Umbilical cord (tissue), 2 donors: ENCODE measurements around the gene GBP6. TPM values are rescaled to one million over a fixed set of nuclear protein-coding genes. Genes with fewer than 3 reads are reported as not detected.
"Not testable (repeated sequence)": the region's sequence is repeated elsewhere in the genome, so short reads cannot be mapped to it uniquely, and the experiment has no call there.

ENCODE experiments used
- DNase-seq: peaks from one replicate; pipeline ENCODE4 v3.0.0-alpha.2; 2015; ENCODE audit warnings: low spot score
- total RNA-seq: library from RNA; depleted of rRNA; stranded (reverse); fragments of >200 nt; gene quantifications from one replicate; pipeline ENCODE4 v1.2.3, GENCODE V29; 2014; ENCODE audit warnings: low replicate concordance; ENCODE audit not compliant: insufficient read depth

GBP6 gene
- total RNA-seq, 1 donor from 2014 or later = 0.48 TPM

DNA sequence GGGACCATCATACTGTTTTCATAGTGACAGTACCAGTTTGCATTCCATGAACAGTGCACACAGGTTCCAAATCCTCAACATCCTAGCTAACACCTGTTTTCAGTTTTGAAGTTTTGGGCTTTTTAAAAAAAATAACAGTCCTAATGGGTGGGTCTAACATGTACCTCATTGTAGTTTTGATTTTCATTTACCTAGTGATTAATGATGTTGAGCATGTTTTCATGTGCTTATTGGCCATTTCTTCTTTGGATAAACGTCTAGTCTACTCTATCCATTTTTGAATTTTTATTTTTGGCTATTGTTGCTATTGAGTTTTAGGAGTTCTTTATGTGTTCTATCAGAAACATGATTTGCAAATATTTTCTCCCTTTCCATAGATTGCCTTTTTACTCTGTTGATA lies 3.4 kb downstream of the GBP6 start:
- DNase-seq = no peak

- no peak for DNase-seq
Observed at GRCh38 chr1:89369331-89369730, 5.5 kb downstream of the GBP6 start.

GRCh38 chr1:89373810-89374209 lies 10.0 kb downstream of the GBP6 start:
- not testable (repeated sequence) for DNase-seq

DNA sequence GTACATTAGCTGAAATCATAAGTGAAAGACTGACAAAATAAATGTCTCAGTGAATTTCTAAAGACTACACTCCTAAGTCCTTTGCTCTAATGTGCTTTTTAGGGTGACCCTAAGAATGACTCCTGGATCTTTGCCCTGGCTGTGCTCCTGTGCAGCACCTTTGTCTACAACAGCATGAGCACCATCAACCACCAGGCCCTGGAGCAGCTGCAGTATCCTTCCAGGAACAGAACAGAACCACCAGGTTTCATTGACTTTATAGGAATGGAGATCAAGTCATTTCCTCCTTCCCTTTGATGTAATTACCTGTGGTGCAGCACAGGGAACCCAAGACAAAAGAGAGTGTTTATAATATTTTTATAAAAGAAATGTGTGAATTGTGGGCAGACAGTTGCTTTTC lies 14.1 kb downstream of the GBP6 start:
- DNase-seq = no peak

DNA sequence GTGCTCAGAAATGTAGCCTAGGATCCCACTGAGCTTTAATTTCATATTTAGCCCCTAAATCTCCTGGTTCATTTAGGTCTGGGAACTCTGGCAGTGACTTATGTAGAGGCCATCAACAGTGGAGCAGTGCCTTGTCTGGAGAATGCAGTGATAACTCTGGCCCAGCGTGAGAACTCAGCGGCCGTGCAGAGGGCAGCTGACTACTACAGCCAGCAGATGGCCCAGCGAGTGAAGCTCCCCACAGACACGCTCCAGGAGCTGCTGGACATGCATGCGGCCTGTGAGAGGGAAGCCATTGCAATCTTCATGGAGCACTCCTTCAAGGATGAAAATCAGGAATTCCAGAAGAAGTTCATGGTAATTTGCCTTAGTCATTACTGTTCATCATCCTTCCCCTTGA lies 17.8 kb downstream of the GBP6 start:
- DNase-seq = no peak

DNA sequence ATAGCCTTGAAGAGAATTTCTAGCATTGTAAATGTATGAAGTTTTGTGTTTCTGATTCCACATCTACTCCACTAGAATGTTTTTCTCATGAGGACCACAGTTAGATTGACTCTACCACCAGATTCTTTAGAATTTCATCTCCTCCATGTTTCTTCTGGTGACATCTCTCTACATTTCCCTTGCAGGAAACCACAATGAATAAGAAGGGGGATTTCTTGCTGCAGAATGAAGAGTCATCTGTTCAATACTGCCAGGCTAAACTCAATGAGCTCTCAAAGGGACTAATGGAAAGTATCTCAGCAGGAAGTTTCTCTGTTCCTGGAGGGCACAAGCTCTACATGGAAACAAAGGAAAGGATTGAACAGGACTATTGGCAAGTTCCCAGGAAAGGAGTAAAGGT lies 18.6 kb downstream of the GBP6 start:
- no peak for DNase-seq

- no peak for DNase-seq
Observed at GRCh38 chr1:89383185-89383584, 19.3 kb downstream of the GBP6 start.

DNA sequence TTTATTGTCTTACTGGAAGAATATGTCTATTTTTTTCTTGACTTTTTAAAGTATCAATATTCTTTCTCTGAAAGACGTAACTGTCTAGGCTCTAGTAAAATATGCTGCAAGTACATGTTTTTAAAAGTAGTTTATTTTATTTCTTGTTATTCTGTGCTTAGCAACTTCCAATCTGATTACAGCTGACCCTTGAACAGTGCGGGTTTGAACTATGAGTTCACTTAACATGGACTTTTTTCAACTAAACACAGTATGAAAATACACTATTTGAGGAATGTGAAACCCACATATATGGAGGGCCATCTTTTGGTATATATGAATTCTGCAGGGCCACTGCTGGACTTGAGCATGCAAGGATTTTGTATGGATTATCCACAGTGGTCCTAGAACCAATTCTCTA lies 26.8 kb downstream of the GBP6 start:
- DNase-seq = no peak

DNA sequence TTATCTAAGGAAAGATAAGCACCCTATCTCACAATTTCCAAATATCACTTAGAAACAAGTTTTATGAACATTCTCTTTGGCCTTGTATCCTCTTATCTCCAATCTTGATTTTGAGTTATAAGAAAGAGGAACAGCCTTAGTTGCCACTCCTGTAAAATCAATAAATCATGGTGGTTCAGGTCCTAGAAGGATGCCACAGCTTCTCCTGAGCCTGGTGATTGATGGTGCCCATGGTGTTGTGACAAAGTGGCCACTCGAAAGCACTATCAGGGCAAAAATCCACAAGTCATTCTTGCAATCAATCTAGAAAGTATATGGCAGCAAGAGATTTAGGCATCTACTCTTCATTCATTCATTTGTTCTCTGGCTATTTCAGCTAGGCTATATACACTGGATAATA lies 27.8 kb downstream of the GBP6 start:
- no peak for DNase-seq

- no peak for DNase-seq
Observed at GRCh38 chr1:89394851-89395250, 31.0 kb downstream of the GBP6 start.

DNA sequence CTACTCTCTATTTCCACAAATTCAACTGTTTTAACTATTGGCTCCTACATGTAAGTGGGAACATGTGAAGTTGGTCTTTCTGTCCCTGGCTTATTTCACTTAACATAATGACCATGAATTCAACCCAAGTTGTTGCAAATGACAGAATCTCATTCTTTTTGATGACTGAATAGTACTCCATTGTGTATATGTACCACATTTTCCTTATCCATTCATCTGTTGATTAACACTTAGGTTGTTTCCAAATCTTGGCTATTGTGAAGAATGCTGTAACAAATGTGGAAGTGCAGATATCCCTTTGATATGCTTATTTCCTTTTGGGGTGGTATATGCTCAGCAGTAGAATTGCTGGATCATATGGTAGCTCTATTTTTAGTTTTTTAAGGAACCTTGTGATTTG lies 33.0 kb downstream of the GBP6 start:
- no peak for DNase-seq

- DNase-seq = no peak
Observed at GRCh38 chr1:89405275-89405929, 41.5 kb downstream of the GBP6 start.

- peak; percentile 37 for DNase-seq
Observed at GRCh38 chr1:89407360-89407759, 43.5 kb downstream of the GBP6 start.

DNA sequence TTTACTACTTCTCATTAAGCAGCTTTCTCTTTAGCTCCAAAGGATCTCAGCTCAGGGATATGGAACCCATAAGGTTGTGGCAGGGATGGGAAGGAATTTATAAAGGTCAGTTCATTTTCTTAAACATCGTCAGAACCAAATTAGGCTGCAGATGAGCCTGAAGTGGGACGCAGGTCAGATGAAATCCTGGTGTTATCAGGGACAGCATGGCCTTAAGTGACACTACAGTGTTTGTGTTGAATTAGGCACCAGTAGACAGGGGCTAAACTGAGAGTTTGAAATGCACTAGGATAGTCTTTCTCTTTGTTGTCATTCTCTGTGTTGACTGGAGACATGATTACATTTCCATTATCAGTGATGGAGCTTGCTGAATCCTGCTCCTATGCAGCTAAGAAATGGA lies 43.9 kb downstream of the GBP6 start:
- DNase-seq = not testable (repeated sequence)

DNA sequence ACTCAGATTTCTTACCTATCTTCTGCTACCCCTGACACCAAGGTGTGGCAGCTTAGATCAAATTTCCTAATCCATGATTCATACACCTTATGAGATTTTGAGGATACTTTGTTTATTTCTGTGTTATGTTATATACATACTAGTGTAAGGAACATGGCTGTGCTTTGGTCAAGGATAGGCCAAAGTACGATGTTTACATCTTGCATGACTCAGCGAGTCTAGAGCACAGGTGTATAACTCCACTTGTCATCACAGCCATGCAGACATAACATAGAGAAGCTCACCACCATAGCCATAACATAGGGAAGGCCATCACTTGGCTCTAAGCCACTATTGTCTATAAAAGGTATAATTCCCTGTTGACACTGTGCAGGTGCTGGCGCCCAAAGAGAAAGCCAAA lies 61.2 kb downstream of the GBP6 start:
- no peak for DNase-seq

DNA sequence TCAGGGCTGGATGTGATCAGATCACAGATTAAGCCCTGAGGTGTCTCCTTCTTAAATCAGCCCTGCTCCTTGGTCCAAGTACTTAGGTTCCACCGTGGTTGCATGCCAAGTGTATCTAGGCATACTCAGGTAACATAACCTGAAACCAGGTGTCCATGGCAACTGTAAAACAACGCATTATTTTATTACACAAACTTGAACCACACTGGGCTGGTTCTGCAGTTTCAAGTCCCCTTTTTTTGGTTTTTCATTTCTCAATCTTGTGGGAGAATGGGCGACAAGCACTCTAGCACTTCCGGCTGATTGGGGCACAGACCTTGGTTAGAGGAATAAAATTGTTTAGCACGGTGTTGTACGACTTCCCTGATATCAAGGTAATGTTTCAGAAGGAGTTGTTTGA lies 65.2 kb downstream of the GBP6 start:
- DNase-seq = no peak

- DNase-seq = not testable (repeated sequence)
Observed at GRCh38 chr1:89429681-89430080, 65.8 kb downstream of the GBP6 start.

DNA sequence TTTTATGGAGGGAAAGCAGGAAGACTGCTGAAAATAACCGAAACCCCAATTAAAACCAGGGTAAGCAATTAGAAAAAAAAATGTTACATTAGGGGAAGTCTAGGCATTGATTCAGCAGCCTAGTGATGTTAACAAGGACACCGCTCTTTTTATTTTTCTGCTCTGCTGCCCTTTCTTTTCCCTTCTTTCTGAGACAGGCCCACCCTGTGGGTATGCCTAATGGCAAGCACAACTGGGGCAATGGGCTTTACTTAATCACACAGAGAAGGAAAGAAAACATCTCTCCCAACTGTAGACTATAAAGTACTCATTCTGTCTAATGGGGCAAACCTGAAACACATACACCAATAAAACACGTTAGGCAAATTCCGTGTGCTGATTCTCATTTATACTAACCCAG lies 69.6 kb downstream of the GBP6 start:
- no peak for DNase-seq

GRCh38 chr1:89434058-89434780 lies 70.4 kb downstream of the GBP6 start:
- DNase-seq = not testable (repeated sequence)
